Colonic mucosa (tissue), 4 donors: ENCODE measurements around the gene HABP2. TPM values are rescaled to one million over a fixed set of nuclear protein-coding genes. Genes with fewer than 3 reads are reported as not detected.

ENCODE experiments used
- DNase-seq: peaks from one replicate; pipeline ENCODE4 v3.0.0-alpha.2; 2020
- H3K27ac ChIP-seq: fragments of 200-600 bp; one replicate; pipeline ENCODE4 v1.8.0; 2021
- H3K27me3 ChIP-seq: fragments of 200-600 bp; one replicate; pipeline ENCODE4 v1.8.0; 2021
- H3K36me3 ChIP-seq: fragments of 200-600 bp; one replicate; pipeline ENCODE4 v1.8.0; 2021
- H3K4me1 ChIP-seq: fragments of 200-600 bp; one replicate; pipeline ENCODE4 v1.8.0; 2021; ENCODE audit warnings: mild to moderate bottlenecking
- H3K4me3 ChIP-seq: fragments of 200-600 bp; one replicate; pipeline ENCODE4 v1.8.0; 2021
- H3K9ac ChIP-seq, 2 donors: one replicate each; pipeline ENCODE4 v1.7.0; 2013; ENCODE audit warnings: control low read depth in 2 of 2, low read depth in 2 of 2, low read length in 2 of 2
- H3K9me3 ChIP-seq: fragments of 200-600 bp; one replicate; pipeline ENCODE4 v1.8.0; 2021
- intact Hi-C: fragments of 100-400 bp; cut with DNase I; formaldehyde crosslinking; loops from one replicate; pipeline ENCODE4 v1.14.1; 2022
- total RNA-seq, 2 donors: library from RNA; stranded (reverse); fragmentation: NEBNext Ultra II Directional in 1 of 2; extraction: Animal tissue kit (Norgen Biotek cat#: 25700) in 1 of 2; gene quantifications; one replicate each; pipeline ENCODE4 v1.2.1, GENCODE V29; 2021
- TF ChIP-seq, protein P1 (sequence below): fragments of 200-600 bp; IDR thresholded peaks from one replicate; pipeline ENCODE4 v1.8.0; 2022; ENCODE audit warnings: antibody characterized with exemption, mild to moderate bottlenecking
- donor health status: healthy.
- donor health status: DM: no; HTN: no; CAD: no.
- donor health status: DM: no; HTN: no; CAD: no.

Gene HABP2
- total RNA-seq: under 1 TPM in 1 of 2 donors, not detected in 1; 0.79 TPM

DNA sequence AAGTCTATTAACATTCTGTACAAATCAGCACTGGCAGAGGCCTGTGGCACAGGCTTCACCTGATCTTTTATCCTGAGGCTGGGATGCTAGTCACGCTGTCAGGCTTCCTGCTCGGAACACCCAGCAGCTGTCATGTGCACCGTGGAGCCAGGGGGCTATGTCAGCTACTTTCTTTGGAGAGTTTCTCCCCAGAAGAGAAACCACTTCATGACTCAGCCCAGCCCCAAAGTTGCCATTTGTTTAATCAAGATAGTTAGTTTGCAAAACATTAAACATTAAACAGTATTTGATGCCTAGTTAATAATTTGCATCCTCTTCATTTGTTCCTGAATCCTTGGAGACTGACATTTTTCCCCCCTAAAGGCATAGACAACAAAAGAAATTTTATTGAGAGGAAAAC, at the start of gene HABP2:
HABP2 (plus strand) TSS at position 353 of the 400 bp plus-strand sequence. CDS start 69 bp downstream, outside the sequence.
- DNase-seq: no peak
- H3K27me3 ChIP-seq: no peaks in the 10 kb centered on the region
- no peaks in the 10 kb centered on the region for H3K36me3 ChIP-seq
- intact Hi-C loops: no loop called here
- no peaks in the 10 kb centered on the region for H3K9me3 ChIP-seq
- TF ChIP-seq, protein P1, sequence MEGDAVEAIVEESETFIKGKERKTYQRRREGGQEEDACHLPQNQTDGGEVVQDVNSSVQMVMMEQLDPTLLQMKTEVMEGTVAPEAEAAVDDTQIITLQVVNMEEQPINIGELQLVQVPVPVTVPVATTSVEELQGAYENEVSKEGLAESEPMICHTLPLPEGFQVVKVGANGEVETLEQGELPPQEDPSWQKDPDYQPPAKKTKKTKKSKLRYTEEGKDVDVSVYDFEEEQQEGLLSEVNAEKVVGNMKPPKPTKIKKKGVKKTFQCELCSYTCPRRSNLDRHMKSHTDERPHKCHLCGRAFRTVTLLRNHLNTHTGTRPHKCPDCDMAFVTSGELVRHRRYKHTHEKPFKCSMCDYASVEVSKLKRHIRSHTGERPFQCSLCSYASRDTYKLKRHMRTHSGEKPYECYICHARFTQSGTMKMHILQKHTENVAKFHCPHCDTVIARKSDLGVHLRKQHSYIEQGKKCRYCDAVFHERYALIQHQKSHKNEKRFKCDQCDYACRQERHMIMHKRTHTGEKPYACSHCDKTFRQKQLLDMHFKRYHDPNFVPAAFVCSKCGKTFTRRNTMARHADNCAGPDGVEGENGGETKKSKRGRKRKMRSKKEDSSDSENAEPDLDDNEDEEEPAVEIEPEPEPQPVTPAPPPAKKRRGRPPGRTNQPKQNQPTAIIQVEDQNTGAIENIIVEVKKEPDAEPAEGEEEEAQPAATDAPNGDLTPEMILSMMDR: no peak
- H3K4me1 ChIP-seq: no peaks in the 10 kb centered on the region
- H3K27ac ChIP-seq: no peak within 1 kb of the TSS
- no peak within 1 kb of the TSS for H3K4me3 ChIP-seq
- H3K9ac ChIP-seq: no peak within 1 kb of the TSS

DNA sequence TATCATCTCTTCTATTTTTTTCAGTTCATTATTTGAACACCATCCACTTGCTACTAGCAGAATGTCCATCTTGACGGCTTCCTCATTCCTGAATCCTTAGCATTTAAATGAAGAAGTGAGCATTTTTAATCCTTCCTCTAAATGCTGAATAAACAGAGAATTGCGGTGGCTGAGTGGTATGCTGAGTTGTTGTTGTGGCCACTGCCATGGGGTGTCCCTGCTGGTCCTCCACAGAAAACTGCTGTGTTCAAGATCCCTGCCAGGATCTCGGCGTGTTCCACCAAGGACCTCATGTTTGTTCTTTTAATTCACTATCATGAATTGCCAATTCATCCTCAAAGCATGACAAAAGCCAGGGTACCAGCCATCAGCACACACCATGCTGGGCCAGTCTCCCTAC, 48.9 kb upstream of the HABP2 start:
- DNase-seq: no peak
- intact Hi-C loops: no loop called here
- TF ChIP-seq, protein P1: no peak
- Histone ChIP-seq H3K36me3 (no peaks in the 10 kb centered on the region), H3K27me3 (no peaks in the 10 kb centered on the region), H3K27ac (no peak overlapping the region), H3K4me1 (no peaks in the 10 kb centered on the region), H3K9ac (no peak overlapping the region), H3K9me3 (no peaks in the 10 kb centered on the region), H3K4me3 (no peak overlapping the region)

DNA sequence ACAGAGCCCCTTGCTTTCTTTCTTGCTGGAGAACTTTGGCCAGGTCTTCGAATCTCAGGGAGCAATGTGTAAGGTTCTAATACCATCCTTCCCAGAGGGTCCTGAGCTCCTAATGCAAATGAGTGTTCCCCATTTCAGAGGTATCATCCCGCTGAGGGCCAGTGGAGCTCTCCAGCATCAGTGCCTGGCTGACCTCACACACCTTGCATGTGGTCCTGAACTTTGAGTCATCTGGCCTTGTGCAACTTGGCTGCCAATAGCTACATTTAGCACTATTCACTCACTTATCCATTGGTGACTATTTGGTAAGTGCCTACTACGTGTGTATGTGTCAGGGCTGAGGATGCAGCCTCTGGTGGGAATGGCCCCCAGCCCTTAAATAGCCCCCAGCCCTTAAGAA, 48.4 kb upstream of the HABP2 start:
- Histone ChIP-seq H3K27me3 (no peaks in the 10 kb centered on the region), H3K4me1 (no peaks in the 10 kb centered on the region), H3K36me3 (no peaks in the 10 kb centered on the region), H3K27ac (no peak overlapping the region), H3K4me3 (no peak overlapping the region), H3K9ac (no peak overlapping the region), H3K9me3 (no peaks in the 10 kb centered on the region)
- intact Hi-C loops: no loop called here
- no peak for DNase-seq
- TF ChIP-seq, protein P1: no peak

DNA sequence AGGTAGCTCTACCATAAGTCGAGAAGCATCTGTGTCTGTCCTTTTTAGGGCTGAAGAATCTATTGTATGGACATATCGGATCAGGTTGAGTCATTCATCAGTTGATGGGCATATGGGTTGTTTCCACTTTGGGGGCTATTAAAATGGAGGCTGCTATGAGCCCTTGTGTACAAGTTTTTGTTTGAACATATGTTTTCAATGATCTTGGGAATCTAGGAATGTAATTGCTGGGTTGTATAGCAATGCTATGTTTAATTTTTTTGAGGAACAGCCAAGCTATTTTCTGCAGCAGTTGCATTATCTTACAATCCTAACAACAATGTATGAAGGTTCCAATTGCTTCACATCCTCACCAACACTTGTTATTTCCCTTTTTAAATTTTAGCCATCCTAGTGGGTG, 46.4 kb upstream of the HABP2 start:
- H3K9me3 ChIP-seq: no peaks in the 10 kb centered on the region
- no peaks in the 10 kb centered on the region for H3K4me1 ChIP-seq
- intact Hi-C loops: no loop called here
- DNase-seq: no peak
- H3K4me3 ChIP-seq: no peak overlapping the region
- no peaks in the 10 kb centered on the region for H3K27me3 ChIP-seq
- no peak overlapping the region for H3K9ac ChIP-seq
- H3K36me3 ChIP-seq: no peaks in the 10 kb centered on the region
- TF ChIP-seq, protein P1: no peak
- no peak overlapping the region for H3K27ac ChIP-seq

DNA sequence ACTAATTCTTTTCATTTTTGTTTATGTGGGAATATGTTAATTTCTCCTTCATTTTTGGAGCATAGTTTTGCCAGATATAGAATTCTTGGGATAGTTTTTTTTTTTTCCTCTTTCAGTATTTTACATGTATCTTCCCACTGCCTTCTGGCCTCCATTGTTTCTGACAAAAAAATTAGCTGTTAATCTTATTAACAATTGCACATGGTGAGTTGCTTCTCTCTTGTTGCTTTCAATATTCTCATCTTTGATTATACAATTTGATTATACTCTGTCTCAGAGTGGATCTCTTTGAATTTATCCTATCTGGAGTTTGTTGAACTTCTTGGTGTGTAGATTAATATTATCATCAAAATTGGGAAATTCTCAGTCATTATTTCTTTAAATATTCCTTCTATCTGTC, 41.4 kb upstream of the HABP2 start:
- H3K36me3 ChIP-seq: no peaks in the 10 kb centered on the region
- DNase-seq: no peak
- no peak overlapping the region for H3K4me3 ChIP-seq
- H3K4me1 ChIP-seq: no peaks in the 10 kb centered on the region
- TF ChIP-seq, protein P1: no peak
- no peaks in the 10 kb centered on the region for H3K9me3 ChIP-seq
- H3K27me3 ChIP-seq: no peaks in the 10 kb centered on the region
- no peak overlapping the region for H3K9ac ChIP-seq
- H3K27ac ChIP-seq: no peak overlapping the region
- intact Hi-C loops: no loop called here

DNA sequence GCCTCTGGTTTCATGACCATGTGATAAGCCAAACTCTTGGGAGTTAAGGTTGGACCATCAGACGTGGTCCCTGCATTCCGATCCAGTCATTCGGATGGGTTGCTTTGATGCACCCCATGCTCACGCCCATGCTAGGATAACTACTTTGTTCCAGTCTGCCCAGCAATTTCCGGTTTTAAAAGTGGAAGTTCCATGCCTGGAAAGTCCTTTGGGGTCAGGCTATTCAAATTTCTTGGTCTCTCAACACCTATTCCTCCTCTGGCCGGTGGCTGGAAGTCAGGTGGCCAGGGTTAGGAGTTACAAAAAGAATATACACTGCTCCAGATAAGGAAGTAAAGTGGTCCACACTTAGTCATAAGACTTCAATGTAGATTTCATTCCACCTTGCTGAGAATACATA, 37.7 kb upstream of the HABP2 start:
- no peaks in the 10 kb centered on the region for H3K27me3 ChIP-seq
- no peak for DNase-seq
- H3K4me3 ChIP-seq: no peak overlapping the region
- no peaks in the 10 kb centered on the region for H3K36me3 ChIP-seq
- no peaks in the 10 kb centered on the region for H3K4me1 ChIP-seq
- no peak overlapping the region for H3K9ac ChIP-seq
- no peak overlapping the region for H3K27ac ChIP-seq
- TF ChIP-seq, protein P1: no peak
- H3K9me3 ChIP-seq: no peaks in the 10 kb centered on the region
- intact Hi-C loops: no loop called here
